GM19324 (cell line): ENCODE results near the gene KCNH6.

Experiments
- ATAC-seq: cut with Tn5 transposase; IDR thresholded peaks from one replicate; pipeline ENCODE4 v1.9.1; 2021; ENCODE audit warnings: mild to moderate bottlenecking, moderate library complexity; ENCODE audit not compliant: unreplicated experiment, low FRiP score

KCNH6 gene

DNA sequence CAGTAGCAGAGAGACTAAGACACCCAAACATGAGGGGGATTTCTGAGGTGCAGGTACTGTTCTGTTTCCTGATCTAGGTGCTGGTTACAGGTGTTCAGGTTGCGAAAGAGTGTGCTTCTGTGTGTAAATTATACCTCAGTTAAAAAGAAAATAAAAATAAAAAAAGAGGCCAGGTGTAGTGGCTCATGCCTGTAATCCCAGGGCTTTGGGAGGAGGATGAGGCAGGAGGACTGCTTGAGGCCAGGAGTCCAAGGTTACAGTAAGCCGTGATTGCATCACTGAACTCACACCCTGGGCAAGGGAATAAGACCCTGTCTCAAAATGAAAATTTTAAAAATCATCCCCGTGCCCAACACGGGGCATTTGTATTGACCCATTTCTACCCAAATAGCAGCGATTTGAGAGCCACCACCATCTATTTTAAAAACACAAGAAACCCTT is 23.9 kb downstream of the KCNH6 start:
- no peak for ATAC-seq

DNA sequence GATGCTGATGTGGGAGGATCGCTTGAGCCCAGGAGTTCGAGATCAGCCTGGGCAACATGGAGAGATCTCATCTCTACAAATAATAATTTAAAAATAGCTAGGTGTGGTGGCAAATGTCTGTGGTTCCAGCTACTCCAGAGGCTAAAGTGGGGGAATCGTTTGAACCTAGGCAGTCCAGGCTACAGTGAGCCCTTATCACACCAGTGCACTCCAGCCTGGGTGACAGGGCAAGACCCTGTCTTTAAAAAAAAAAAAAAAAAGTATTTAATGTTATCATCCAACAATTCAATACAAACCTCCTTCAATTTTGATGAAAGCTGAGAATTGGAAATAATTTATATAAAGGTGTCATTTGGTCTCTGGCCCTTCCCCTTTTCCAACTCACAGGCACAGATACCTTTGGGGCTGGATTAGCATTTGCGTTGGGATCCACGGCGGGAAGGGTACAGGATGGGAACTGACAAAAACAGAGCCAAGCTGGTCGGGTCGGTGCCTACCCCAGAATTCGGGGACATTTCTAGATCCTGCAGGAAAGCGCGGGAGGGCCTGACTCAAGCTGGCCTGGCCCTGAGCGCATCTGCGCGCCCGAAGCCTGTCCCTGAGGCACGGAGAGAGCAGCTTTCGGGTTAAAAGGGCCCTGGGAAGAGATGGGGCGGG is 26.3 kb downstream of the KCNH6 start:
- no peak for ATAC-seq

DNA sequence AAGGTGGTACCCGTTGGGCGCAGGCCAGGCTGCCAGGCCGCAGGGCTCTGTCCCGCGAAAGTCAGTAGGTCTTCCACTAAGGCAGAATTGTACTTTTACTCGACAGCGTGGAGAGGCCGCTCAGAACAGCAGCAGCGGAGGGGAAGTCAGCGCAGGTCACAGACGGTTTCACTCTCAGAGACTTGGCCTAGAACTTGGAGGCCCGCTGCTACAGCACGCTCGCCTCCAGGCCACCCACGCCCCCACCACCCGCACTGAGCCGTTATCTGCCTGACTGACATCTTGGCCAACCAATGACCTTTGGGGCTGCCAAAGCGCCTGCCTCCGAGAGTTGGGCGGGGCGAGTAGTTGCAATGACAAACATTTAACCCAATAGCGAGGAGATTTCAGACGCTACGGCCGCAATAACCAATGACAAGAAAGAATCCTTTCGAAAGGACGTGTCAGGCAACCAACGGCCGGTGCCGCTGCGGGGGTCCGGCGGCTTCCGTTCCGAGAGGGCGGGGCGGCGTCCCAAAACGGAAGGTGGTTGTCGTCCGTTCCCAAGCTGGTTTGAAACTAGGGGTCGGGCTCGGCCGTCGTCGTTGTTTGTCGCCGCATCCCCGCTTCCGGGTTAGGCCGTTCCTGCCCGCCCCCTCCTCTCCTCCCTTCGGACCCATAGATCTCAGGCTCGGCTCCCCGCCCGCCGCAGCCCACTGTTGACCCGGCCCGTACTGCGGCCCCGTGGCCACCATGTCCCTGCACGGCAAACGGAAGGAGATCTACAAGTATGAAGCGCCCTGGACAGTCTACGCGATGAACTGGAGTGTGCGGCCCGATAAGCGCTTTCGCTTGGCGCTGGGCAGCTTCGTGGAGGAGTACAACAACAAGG is 27.0 kb downstream of the KCNH6 start, which contains the start of gene DCAF7:
Gene DCAF7 (plus strand): TSS at position 532 of the 871 bp plus-strand sequence. CDS start 201 bp downstream, at position 733.
- ATAC-seq = peak; percentile 95

DNA sequence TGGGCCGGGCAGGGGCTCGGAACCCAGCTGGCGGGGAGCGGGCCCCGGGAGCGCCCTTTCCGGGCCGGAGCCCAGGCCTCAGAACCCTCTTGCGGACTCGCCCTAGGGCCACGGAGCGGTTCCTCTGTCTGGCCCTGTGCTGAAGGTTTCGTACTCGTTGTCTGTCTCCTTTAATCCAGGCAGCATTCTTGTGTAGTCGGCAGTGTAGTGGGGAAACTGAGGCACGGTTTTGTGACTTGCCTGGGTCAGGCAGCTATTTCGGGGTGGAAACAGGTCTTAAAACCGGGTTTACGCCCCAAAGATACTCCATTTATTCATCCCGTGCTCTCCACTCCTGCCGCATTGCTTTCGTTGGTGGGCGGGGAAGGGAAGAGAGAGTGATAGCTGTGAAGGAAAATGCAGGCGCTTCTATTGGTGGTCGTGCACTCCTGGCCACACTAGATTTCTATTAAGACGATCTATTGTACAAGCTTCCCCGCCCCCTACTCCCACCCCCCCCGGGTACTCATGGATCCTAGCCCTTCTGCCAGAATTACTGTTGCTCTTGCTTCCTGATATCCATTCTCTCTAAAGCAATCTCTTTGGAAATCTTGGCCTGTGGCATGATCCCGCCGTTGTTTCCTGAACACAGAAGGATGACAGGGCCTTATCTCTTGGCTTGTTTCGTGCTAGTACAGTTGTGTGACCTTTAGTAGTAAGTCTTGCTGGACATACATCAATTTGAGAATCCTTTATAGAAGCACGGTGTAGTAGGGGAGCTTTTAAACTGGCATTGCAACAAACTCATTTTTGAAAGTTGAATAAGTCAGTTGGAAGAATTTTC is 27.9 kb downstream of the KCNH6 start:
- ATAC-seq = peak; percentile 9

DNA sequence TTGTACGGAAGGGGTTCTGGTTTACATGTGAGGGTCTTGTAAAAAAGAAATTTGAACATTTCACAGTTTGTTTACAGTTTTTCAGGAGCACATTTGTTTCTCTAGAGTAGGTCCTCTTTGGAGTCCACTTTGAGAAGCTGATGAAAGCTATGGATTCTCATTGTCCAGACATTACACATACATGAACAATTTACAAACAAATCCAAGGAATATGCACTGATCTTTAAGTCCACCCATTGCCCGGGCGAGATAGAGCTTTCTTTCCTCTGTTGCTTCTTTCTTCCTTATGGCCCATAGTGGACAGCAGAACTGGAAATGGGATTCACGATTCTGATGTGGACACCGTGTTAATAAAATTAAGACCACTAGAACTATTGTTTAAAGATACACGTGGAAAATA is 29.1 kb downstream of the KCNH6 start:
- ATAC-seq = no peak

DNA sequence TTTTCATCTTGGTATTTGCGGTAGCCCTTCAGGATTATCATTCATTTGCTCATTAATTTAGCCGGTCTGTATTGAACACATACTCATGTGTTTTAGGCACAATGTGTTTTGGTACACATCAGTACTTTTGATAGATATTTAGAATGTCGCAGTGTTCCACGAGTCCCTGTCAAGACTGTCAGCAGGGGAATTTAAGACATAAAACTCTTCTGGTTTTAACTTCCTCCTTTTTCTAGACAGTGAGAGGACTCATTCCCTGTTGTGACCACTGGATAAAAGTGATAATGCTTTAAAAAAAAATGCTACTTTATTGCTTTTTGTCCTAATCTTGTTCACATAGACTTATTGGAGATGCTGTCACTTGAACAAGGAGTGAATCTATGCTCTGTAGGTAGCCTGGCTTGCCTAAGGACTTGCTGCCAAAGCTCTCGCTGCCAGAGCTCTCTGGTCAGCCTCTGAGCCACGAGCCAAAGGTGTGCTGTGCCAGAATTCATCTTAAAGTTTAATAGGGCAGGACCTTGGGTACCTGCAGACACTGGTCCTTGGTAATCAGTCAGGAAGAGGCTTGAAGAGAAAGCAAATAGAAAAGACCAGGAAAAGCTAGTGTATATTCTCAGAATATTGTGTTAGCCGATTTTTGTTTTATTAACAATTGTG is 32.5 kb downstream of the KCNH6 start:
- no peak for ATAC-seq

DNA sequence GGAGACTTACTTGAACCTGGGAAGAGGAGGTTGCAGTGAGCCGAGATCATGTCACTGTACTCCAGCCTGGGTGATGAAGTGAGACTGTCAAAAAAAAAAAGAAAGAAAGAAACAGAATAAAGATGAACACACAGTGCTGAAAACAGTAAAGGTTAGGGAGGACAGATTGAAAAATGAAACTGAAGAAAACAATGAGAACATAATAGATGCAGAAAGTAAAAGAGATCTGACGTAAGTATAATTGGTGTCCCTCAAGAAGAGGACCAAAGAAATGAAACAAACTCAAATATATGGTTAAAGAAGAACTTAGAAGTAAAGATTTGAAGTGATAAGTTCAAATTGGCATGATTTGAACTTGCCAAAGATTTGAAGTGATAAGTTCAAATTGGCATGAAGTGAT is 34.3 kb downstream of the KCNH6 start:
- no peak for ATAC-seq

DNA sequence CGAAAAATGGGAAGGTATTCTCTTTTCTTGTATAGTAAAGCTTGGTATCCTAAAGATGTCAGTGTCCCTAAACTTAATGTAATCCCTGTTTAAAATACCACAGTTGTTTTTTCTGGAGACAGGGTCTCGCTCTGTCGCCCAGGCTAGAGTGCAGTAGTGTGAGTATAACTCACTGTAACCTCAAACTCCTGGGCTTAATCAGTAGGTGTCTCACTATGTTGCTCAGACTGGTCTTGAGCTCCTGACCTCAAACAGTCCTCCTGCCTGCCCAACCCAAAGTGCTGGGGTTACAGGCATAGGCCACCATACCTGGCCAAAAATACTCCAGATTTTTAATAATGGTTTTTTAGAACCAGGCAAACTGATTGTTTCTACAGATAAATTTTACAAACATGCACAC is 35.3 kb downstream of the KCNH6 start:
- no peak for ATAC-seq

DNA sequence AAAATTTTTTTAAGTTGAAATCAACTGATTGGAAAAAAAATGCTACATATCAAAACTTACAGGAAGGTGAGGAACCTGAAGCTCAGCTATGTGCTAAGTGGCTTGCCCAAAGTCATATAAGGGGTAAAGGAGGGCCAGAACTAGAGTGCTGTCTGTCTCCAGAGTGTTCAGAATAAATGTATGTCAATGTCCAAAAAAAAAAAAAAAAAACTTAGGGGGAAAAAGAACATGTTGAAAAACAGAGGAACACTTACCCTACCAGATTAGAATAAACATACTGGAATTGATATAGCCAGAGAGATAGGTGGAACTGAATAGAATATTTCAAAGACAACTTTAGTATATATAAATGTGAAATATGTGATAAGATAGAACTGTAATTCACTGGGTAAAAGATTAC is 38.7 kb downstream of the KCNH6 start:
- no peak for ATAC-seq

DNA sequence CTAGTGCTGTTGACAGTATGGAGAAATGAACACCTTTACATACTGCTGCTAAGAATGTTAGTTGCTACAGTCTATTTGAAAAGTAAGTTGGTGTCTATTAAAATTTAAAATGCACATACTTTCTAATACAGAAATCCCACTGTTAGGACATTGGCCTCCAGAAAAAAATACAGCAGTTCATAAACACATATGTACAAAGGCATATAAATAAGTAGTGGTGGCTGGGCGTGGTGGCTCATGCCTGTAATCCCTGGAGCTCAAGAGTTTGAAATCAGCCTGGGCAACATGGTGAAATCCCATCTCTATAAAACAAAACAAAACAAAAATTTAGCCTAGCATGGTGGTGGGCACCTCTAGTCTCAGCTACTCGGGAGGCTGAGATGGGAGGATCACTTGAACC is 40.2 kb downstream of the KCNH6 start:
- ATAC-seq = no peak

DNA sequence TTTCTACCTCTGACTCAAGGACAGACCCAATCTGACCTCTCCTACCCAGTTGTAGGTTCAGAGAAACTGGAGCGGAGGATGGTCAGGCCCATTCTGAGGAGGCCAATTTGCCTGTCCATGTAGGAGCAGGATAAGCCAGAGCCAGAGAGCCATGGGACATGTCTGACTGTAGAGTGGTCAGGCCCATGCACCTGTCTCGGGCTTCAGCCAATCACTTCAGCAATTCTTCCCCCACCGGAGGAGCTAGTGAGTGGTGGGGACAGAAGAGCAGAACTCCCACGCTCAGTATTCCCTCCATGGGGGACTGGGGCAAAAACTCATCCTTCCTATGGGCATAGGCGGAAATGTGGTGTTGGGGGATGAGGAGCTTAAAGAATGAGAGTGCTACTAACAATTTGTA is 41.4 kb downstream of the KCNH6 start:
- ATAC-seq = no peak

DNA sequence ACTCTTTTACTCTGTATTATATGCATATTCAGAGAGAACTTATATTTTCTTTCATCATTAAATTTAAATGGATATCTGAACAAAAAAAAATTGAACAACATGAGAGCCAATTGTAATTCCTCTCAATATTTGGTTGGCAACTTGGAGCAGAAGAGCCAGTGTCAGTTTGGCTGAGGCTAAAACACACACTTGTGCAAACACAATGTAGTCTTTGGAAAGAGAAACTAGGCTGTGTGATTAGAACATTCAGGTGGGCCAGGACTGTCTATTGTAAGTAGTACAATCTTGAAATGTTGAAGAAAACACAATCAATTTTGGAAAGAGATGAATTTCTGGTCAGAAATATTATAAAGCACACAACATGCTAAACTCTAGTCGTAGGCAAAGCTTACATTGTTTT is 44.1 kb downstream of the KCNH6 start:
- no peak for ATAC-seq

DNA sequence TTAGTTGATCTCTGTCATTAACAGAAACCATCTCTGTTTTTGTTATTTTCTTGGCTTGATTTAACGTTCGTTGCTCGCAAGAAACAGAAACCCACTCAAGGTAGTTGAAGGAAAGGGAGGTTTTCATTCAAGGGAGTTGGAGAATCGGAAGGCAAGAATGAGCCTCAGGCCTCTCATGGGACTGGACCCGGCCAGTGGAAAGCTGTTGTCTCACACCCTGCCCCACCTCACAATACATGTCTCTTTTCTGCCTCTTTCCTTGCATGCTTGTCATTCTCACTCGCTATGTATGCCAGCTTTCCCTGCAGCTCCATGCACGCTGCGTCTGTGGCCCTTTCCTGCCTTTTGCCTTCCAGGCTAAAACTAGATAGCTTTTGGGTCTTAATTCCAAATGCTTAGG is 45.4 kb downstream of the KCNH6 start:
- ATAC-seq = no peak

DNA sequence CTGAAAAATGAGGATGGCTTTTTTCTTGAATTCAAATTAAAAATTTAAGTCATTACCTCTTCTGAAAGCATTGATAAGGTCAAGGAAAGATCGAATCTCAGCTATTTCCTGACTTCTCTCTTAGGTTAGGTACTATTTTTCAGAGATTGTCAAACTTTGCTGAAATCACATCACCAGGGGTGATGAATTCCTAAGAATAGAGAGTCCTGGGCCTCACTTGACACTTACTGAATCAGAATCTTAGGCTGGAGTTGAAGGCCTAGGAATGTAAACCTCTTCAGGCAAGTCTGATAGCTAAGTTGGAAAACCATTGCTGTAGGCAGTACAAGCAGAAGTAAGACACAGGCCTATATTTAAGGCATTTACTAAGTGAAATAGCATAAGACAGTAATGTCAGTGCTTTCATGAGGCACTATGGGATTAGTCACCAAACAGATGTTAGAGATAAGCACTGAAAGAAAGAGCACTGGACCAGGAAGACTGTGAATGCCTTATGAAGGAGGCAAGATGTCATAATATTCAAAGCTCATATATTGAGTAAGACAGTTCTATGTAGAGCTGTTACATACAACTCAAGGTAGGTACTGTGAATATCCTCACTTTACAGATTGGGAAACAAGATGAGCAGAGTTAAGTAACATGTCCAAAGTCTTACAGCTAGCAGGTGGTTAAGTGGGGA is 48.6 kb downstream of the KCNH6 start:
- no peak for ATAC-seq

DNA sequence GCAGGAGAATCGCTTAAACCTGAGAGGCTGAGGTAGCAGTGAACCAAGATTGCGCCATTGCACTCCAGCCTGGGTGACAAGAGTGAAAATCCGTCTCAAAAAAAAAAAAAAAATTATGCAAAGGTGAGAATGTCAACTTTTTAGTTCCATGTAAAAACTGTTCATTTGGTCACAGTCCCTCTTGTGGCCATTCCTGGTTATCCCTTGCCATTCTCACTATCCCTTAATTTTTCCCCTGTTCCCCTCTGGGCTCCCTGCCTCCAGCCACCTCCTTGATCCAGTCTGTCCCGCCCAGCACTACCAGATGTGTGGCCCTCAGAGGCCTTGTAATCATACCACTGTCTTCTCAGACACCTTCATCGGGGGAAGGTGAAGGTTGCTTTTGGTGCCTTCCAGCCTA is 50.5 kb downstream of the KCNH6 start:
- ATAC-seq = no peak

DNA sequence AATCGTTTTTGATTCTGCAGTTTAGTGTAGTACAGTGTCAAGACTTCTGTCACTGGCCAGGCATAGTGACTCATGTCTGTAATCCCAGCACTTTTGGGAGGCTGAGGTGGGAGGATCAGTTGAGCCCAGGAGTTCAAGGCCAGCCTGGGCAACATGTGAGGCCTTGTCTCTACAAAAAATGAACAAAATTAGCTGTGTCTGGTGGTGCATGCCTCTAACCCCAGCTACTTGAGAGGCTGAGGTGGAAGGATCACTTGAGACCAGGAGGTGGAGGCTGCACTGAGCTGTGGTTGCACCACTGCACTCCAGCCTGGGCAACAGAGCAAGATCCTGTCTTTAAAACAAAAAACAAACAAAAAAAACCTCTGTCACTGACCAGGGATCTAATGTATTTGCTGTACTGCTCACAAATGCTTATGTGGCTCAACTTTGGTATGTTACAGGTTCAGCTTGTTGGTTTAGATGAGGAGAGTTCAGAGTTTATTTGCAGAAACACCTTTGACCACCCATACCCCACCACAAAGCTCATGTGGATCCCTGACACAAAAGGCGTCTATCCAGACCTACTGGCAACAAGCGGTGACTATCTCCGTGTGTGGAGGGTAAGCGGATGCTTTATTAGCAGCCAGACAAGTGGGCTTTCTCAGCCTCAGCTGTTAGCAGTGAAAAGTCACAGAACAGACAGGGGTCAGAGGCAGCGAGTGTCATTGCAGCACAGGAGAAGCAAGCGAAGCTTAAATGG is 55.0 kb downstream of the KCNH6 start:
- ATAC-seq = no peak

DNA sequence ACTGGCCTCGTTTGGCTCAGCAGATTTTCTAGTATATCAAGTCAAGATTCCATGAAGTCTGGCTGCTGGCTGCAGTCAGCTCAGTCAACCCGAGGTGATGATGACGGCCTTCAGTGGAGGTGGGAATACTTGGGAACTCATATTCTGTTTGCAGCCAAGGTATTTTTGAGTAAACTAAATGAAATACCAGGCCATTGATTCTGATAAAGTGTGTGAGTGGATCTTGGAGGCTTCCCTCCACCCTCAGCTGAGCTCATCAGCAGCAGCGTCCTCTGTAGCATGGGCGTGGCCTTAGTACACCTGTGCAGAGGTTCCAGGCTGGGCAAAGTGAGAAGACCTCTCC is 55.6 kb downstream of the KCNH6 start:
- no peak for ATAC-seq

DNA sequence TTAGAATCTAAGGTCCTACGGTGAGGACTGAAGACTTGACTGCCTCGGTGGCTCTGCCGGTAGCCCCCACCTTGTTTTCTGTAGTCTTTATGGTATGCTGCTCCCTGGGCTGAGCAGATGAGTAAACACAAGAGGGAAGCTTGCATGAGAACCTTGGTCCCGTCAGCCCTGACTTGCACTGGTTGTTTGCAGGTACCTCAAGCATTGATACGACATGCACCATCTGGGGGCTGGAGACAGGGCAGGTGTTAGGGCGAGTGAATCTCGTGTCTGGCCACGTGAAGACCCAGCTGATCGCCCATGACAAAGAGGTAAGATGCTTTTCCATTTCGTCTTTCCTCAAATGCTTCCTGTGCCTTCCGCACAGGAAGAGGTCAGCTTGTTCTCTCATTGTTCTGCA is 56.5 kb downstream of the KCNH6 start:
- no peak for ATAC-seq

DNA sequence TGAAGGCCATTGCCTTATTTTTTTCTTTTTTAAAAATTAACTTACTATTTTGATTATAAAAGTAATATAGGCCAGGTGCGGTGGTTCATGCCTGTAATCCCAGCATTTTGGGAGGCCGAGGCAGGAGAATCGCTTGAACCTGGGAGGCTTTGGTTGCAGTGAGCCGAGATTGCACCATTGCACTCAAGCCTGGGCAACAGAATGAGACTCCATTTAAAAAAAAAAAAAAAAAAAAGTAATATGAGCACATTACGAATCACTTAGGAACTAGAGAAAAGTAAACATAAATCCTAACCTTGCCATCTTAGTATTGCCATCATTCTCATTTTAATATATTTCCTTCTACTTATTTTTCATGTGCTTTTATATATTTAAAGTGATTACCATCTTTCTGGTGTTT is 64.6 kb downstream of the KCNH6 start:
- ATAC-seq = no peak
